Lower leg skin (tissue), 3 donors: ENCODE data around the gene TFDP2.

Experiments
- POLR2A ChIP-seq, 2 donors: fragments of 450-650 bp; IDR thresholded peaks; one replicate each; pipeline ENCODE4 v1.6.1; 2016 to 2017; ENCODE audit warnings: antibody characterized with exemption in 2 of 2, mild to moderate bottlenecking in 1 of 2, moderate library complexity in 1 of 2
- TF ChIP-seq, protein P1 (sequence below), 3 donors: fragments of 450-650 bp; IDR thresholded peaks; one replicate each; pipeline ENCODE4 v1.5.1; 2016; ENCODE audit warnings: antibody characterized with exemption in 3 of 3, mild to moderate bottlenecking in 3 of 3, moderate library complexity in 2 of 3

DNA sequence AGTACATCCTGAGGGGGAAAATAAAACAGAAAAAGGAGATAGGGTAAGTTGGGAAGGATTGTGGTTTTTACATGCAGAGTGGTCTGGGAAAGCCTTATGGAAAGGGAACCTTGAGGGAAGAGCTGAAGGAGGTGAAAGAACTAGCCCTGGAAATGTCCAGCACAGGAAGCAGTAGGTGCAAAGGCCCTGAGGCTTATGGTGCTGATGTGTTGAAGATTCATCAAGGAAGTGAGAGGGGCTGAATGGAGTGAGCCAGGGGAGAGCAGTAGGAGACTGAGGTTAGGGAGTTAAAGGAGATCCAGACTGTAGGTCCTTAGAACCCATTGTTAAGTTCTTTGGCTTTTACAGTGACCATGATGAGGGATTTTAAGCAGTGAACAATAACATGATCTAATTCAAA is 239.9 kb downstream of the TFDP2 start:
- TF ChIP-seq, protein P1, sequence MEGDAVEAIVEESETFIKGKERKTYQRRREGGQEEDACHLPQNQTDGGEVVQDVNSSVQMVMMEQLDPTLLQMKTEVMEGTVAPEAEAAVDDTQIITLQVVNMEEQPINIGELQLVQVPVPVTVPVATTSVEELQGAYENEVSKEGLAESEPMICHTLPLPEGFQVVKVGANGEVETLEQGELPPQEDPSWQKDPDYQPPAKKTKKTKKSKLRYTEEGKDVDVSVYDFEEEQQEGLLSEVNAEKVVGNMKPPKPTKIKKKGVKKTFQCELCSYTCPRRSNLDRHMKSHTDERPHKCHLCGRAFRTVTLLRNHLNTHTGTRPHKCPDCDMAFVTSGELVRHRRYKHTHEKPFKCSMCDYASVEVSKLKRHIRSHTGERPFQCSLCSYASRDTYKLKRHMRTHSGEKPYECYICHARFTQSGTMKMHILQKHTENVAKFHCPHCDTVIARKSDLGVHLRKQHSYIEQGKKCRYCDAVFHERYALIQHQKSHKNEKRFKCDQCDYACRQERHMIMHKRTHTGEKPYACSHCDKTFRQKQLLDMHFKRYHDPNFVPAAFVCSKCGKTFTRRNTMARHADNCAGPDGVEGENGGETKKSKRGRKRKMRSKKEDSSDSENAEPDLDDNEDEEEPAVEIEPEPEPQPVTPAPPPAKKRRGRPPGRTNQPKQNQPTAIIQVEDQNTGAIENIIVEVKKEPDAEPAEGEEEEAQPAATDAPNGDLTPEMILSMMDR (IDR thresholded peaks at IDR 0.05), result no peak
- no peak for TF ChIP-seq POLR2A (IDR thresholded peaks at IDR 0.05)
